HepG2 (cell line): Measurements from ENCODE around the gene ACP7. TPM values are rescaled to one million over a fixed set of nuclear protein-coding genes. Genes with fewer than 3 reads are reported as not detected.

Experiments used
- ATF7-NPFF ChIP-seq: sonication (generic); formaldehyde crosslinking; IDR thresholded peaks from 2 replicates; pipeline ENCODE4 v1.8.1; 2023; ENCODE audit warnings: mild to moderate bottlenecking, low read depth, missing genetic modification reagents, moderate library complexity
- DBP ChIP-seq: sonication (generic); formaldehyde crosslinking; IDR thresholded peaks from 2 replicates; pipeline ENCODE4 v1.4.0; 2020; ENCODE audit warnings: missing genetic modification reagents; ENCODE audit errors: not compliant biosample characterization
- FIP1L1 ChIP-seq: fragments of 200-400 bp; formaldehyde crosslinking; IDR thresholded peaks from 2 replicates; pipeline ENCODE4 v1.6.1; 2018; ENCODE audit warnings: low read depth, mild to moderate bottlenecking, low read length, moderate library complexity, borderline replicate concordance; ENCODE audit not compliant: insufficient read depth
- FOXA1 ChIP-seq, 2 experiments: fragments of 450-650 bp in 1 of 2; sonication (generic) in 1 of 2; formaldehyde crosslinking in 1 of 2; IDR thresholded peaks; 2 replicates each; pipeline versions ENCODE4 v1.4.0 to v1.6.1; 2016 to 2020; ENCODE audit warnings: missing genetic modification reagents in 1 of 2
- FOXM1 ChIP-seq: sonication (generic); formaldehyde crosslinking; IDR thresholded peaks from 2 replicates; pipeline ENCODE4 v1.5.0; 2020; ENCODE audit warnings: missing genetic modification reagents
- ISL2 ChIP-seq: sonication (generic); formaldehyde crosslinking; IDR thresholded peaks from 2 replicates; pipeline ENCODE4 v1.5.0; 2020; ENCODE audit warnings: missing genetic modification reagents
- MYPOP ChIP-seq: sonication (generic); formaldehyde crosslinking; IDR thresholded peaks from 2 replicates; pipeline ENCODE4 v1.8.1; 2023; ENCODE audit warnings: mild to moderate bottlenecking, moderate library complexity, missing genetic modification reagents
- RELA ChIP-seq: sonication (generic); formaldehyde crosslinking; IDR thresholded peaks from 2 replicates; pipeline ENCODE4 v1.4.0; 2020; ENCODE audit warnings: missing genetic modification reagents
- STAT5B ChIP-seq: sonication (generic); formaldehyde crosslinking; IDR thresholded peaks from 2 replicates; pipeline ENCODE4 v1.4.0; 2020; ENCODE audit warnings: missing genetic modification reagents
- U2AF1 ChIP-seq: fragments of 200-400 bp; formaldehyde crosslinking; optimal IDR thresholded peaks from 2 replicates; pipeline ENCODE3; 2017; ENCODE audit warnings: mild to moderate bottlenecking, low read depth, low read length
- XBP1 ChIP-seq: sonication (generic); formaldehyde crosslinking; IDR thresholded peaks from 2 replicates; pipeline ENCODE4 v1.5.0; 2020; ENCODE audit warnings: missing genetic modification reagents
- ZBTB40 ChIP-seq, 2 experiments: fragments of 450-650 bp in 1 of 2; sonication (generic) in 1 of 2; formaldehyde crosslinking in 1 of 2; IDR thresholded peaks; 2 replicates each; pipeline versions ENCODE4 v1.6.1 to v1.8.0; 2016 to 2022; ENCODE audit warnings: antibody characterized with exemption in 1 of 2, mild to moderate bottlenecking in 1 of 2, missing genetic modification reagents in 1 of 2
- ZNF205 ChIP-seq: IDR thresholded peaks from 2 replicates; pipeline ENCODE4 v1.6.1; 2018; ENCODE audit warnings: missing biosample characterization, missing genetic modification reagents
- ZNF652 ChIP-seq: IDR thresholded peaks from 2 replicates; pipeline ENCODE4 v1.6.1; 2016; ENCODE audit warnings: low read depth, borderline replicate concordance
- ZNF678 ChIP-seq: sonication (generic); formaldehyde crosslinking; IDR thresholded peaks from 2 replicates; pipeline ENCODE4 v1.4.0; 2020; ENCODE audit warnings: mild to moderate bottlenecking, missing genetic modification reagents
- ZNF704 ChIP-seq: sonication (generic); formaldehyde crosslinking; IDR thresholded peaks from 2 replicates; pipeline ENCODE4 v1.8.1; 2023; ENCODE audit warnings: mild to moderate bottlenecking, inconsistent platforms, moderate library complexity, missing genetic modification reagents, borderline replicate concordance
- polyA plus RNA-seq, 8 experiments: library from polyadenylated mRNA; depleted of rRNA in 3 of 8; stranded (reverse) in 7 of 8; unstranded in 1 of 8; fragments of >200 nt; fragmentation: Illumina TruSeq in 4 of 8; extraction: Trizol in 4 of 8; gene quantifications; 2 replicates each; pipeline versions ENCODE4 v1.2.1 to v1.2.3, GENCODE V29; 2011 to 2016; ENCODE audit warnings: low read depth in 4 of 8, missing spikeins in 1 of 8, mixed read lengths in 1 of 8; ENCODE audit not compliant: insufficient read depth in 1 of 8
- total RNA-seq, 5 experiments: library from RNA; depleted of rRNA; stranded (reverse); fragments of >200 nt; fragmentation: Illumina TruSeq; extraction: Trizol; gene quantifications; 2 replicates each; pipeline ENCODE4 v1.2.3, GENCODE V29; 2016; ENCODE audit warnings: low read depth in 1 of 5

The ACP7 gene
- total and polyA plus RNA-seq, 2 of the 13 experiments (the other 11 are each of a cell fraction or from before 2014, with no cell fraction given): not detected

- no peak for TF ChIP-seq ZBTB40 (IDR thresholded peaks at IDR 0.05)
- peak; percentile 60; the same call in 1 of the 2 replicates for TF ChIP-seq ZBTB40 (CRISPR knock-in tag; IDR thresholded peaks at IDR 0.05)
- peak; percentile 72; the same call in 1 of the 2 replicates for TF ChIP-seq ATF7-NPFF
- TF ChIP-seq STAT5B: no peak
- no peak for TF ChIP-seq ZNF704 (CRISPR knock-in tag)
- TF ChIP-seq U2AF1: no peak
- no peak for TF ChIP-seq XBP1 (CRISPR knock-in tag)
- TF ChIP-seq DBP: peak; percentile 41
- TF ChIP-seq RELA: peak; percentile 71
- peak; percentile 61; the same call in 1 of the 2 replicates for TF ChIP-seq MYPOP (CRISPR knock-in tag)
- no peak; the same call in 1 of the 2 replicates for TF ChIP-seq FOXM1 (CRISPR knock-in tag)
- TF ChIP-seq FIP1L1: no peak
- 0 out of 2 replicates have a peak, but pooled peaks have one; percentile 24 for TF ChIP-seq ZNF205 (CRISPR knock-in tag)
- TF ChIP-seq ISL2 (CRISPR knock-in tag): no peak
- no peak for TF ChIP-seq FOXA1 (IDR thresholded peaks at IDR 0.05)
- no peak for TF ChIP-seq FOXA1 (CRISPR knock-in tag; IDR thresholded peaks at IDR 0.05)
- no peak for TF ChIP-seq ZNF652 (CRISPR knock-in tag)
- TF ChIP-seq ZNF678 (CRISPR knock-in tag): no peak
Measured at GRCh38 chr19:39125554-39126311, 41.6 kb downstream of the ACP7 start, which contains the start of gene PAK4 (continued).
